Neuronal stem cell (in vitro differentiated cells): ENCODE data around the gene NAT9.
A peak's percentile ranks its signal among the peaks of the same experiment; 100 is the strongest.

Experiments used
- DNase-seq: peaks from one replicate; pipeline ENCODE4 v3.0.0-alpha.2; 2013; ENCODE audit warnings: low spot score
- H2AFZ ChIP-seq: one replicate; pipeline ENCODE4 v1.6.1; 2013; ENCODE audit warnings: mild to moderate bottlenecking, low read length, inconsistent platforms
- H2AK5ac ChIP-seq: 2 replicates; pipeline ENCODE4 v1.6.1; 2013; ENCODE audit warnings: low read depth, mild to moderate bottlenecking, inconsistent platforms, low read length, moderate library complexity, mixed read lengths
- H2BK120ac ChIP-seq: 2 replicates; pipeline ENCODE4 v1.6.1; 2013; ENCODE audit warnings: low read depth, mild to moderate bottlenecking, inconsistent platforms, low read length, moderate library complexity, mixed read lengths
- H2BK12ac ChIP-seq: one replicate; pipeline ENCODE4 v1.6.1; 2013; ENCODE audit warnings: low read length, inconsistent platforms
- H2BK15ac ChIP-seq: 2 replicates; pipeline ENCODE4 v1.6.1; 2013; ENCODE audit warnings: mild to moderate bottlenecking, low read length, inconsistent platforms, mixed read lengths
- H2BK5ac ChIP-seq: one replicate; pipeline ENCODE4 v1.6.1; 2013; ENCODE audit warnings: inconsistent platforms, mild to moderate bottlenecking, low read length, moderate library complexity
- H3K14ac ChIP-seq: one replicate; pipeline ENCODE4 v1.6.1; 2013; ENCODE audit warnings: low read length, inconsistent platforms
- H3K18ac ChIP-seq: 2 replicates; pipeline ENCODE4 v1.6.1; 2013; ENCODE audit warnings: low read length, inconsistent platforms
- H3K23ac ChIP-seq: 2 replicates; pipeline ENCODE4 v1.6.1; 2013; ENCODE audit warnings: low read depth, mild to moderate bottlenecking, mixed read lengths, low read length, inconsistent platforms; ENCODE audit not compliant: poor library complexity
- H3K27ac ChIP-seq: replicated peaks from 3 replicates; pipeline ENCODE4 v1.5.1; 2013; ENCODE audit warnings: low read length, inconsistent platforms
- H3K27me3 ChIP-seq, 3 experiments: 2 replicates each; pipeline ENCODE4 v1.6.1; 2013; ENCODE audit warnings: low read length in 3 of 3, mild to moderate bottlenecking in 2 of 3, inconsistent platforms in 1 of 3, low read depth in 1 of 3, mixed read lengths in 1 of 3, moderate library complexity in 1 of 3; ENCODE audit not compliant: control insufficient read depth in 3 of 3, insufficient read depth in 3 of 3
- H3K36me3 ChIP-seq, 2 donors: replicated peaks in 1 of 2; 2 replicates each; pipeline ENCODE4 v1.6.1; 2013; ENCODE audit warnings: low read length in 2 of 2; ENCODE audit not compliant: control insufficient read depth in 2 of 2, insufficient read depth in 2 of 2
- H3K4ac ChIP-seq: 2 replicates; pipeline ENCODE4 v1.6.1; 2013; ENCODE audit warnings: inconsistent platforms, mild to moderate bottlenecking, low read length, moderate library complexity
- H3K4me1 ChIP-seq, 2 donors: 1 replicate in 1 of 2; 2 replicates in 1 of 2; pipeline ENCODE4 v1.6.1; 2013; ENCODE audit warnings: low read length in 2 of 2, low read depth in 1 of 2; ENCODE audit not compliant: control insufficient read depth in 2 of 2, insufficient read depth in 1 of 2
- H3K4me2 ChIP-seq: one replicate; pipeline ENCODE4 v1.6.1; 2013; ENCODE audit warnings: mild to moderate bottlenecking, low read length, inconsistent platforms; ENCODE audit not compliant: insufficient read depth, poor library complexity, severe bottlenecking
- H3K4me3 ChIP-seq, 2 donors: 2 replicates each; pipeline ENCODE4 v1.5.1; 2013; ENCODE audit warnings: low read length in 2 of 2, mild to moderate bottlenecking in 2 of 2, inconsistent platforms in 1 of 2, moderate library complexity in 1 of 2
- H3K79me1 ChIP-seq: one replicate; pipeline ENCODE4 v1.6.1; 2013; ENCODE audit warnings: low read depth, mild to moderate bottlenecking, inconsistent platforms, low read length, moderate library complexity
- H3K9ac ChIP-seq: one replicate; pipeline ENCODE4 v1.6.1; 2013; ENCODE audit warnings: mild to moderate bottlenecking, low read depth, low read length, inconsistent platforms; ENCODE audit not compliant: poor library complexity
- H3K9me3 ChIP-seq, 2 donors: replicated peaks in 1 of 2; 2 replicates each; pipeline versions ENCODE3 to v1.6.1; 2013; ENCODE audit warnings: low read length in 2 of 2, mild to moderate bottlenecking in 2 of 2, inconsistent platforms in 1 of 2, low read depth in 1 of 2, mixed read lengths in 1 of 2, moderate library complexity in 1 of 2; ENCODE audit not compliant: control insufficient read depth in 2 of 2, insufficient read depth in 1 of 2
- H4K8ac ChIP-seq: one replicate; pipeline ENCODE4 v1.6.1; 2013; ENCODE audit warnings: low read depth, mild to moderate bottlenecking, inconsistent platforms, low read length, moderate library complexity
- H4K91ac ChIP-seq: one replicate; pipeline ENCODE4 v1.6.1; 2013; ENCODE audit warnings: low read length, low read depth, mild to moderate bottlenecking, inconsistent platforms; ENCODE audit not compliant: poor library complexity
- whole genome bisulfite sequencing, 2 donors: extraction: QIAGEN DNeasy Blood & Tissue Kit; methylation state at CpG; one replicate each; pipeline ENCODE4 v1.1.7; 2013; ENCODE audit warnings: missing lambda C conversion rate in 2 of 2, mixed read lengths in 1 of 2; ENCODE audit not compliant: insufficient read length in 2 of 2, insufficient replicate concordance in 1 of 2; ENCODE audit errors: extremely low coverage in 2 of 2; 5-methylcytosine and 5-hydroxymethylcytosine counted together

The NAT9 gene

DNA sequence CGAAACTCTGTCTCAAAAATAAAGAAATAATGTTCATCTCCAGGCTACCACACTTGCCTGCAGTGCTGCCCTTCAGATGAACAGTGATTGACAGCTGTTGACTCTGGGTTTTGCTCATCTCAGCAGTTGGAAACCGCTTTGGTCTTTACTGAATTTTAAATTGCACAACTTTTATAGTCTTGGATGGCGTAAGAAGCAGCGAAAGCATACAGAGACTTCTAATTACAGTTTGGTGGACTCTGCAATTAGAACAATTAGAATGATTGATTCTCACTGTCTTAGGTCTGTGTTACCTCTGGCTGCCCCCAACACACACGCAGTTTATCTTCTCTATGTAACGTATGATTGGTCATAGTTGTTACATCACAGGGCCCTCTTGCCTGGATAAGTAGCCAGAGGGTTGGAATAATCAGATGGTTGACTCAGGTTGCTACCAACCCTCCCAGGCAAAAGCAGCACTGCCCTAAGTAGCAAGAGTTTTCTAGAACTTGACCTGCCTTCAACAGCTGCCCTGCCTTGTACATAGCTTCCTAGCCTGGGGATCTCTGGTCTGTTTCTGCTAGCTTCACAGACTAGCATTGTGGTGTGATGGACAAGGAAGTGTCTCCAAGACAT is 1.9 kb upstream of the NAT9 start:
- H3K27ac ChIP-seq: no peak overlapping the region

GRCh38 chr17:74776990-74777389 is 845 bp upstream of the NAT9 start:
- Histone ChIP-seq H3K9ac (no peak overlapping the region), H3K4me2 (peak overlapping the region; percentile 64), H3K4me3 (peak overlapping the region; percentile 87 to 92), H3K23ac (no peak overlapping the region), H4K8ac (no peak overlapping the region), H2AFZ (no peak overlapping the region), H3K27ac (no peak overlapping the region), H3K4me1 (peaks cover 8 to 17% of the 10 kb centered on the region in 2 donors), H3K27me3 (no peaks in the 10 kb centered on the region), H3K36me3 (peaks cover 26 to 39% of the 10 kb centered on the region in 2 donors), H3K14ac (no peak overlapping the region), H3K4ac (no peak overlapping the region), H2BK15ac (no peak overlapping the region), H4K91ac (no peak overlapping the region), H2BK120ac (peak overlapping the region; percentile 90), H2AK5ac (peak overlapping the region; percentile 76), H3K9me3 (peaks cover 0 to 2% of the 10 kb centered on the region in 2 donors), H2BK12ac (no peak overlapping the region), H3K79me1 (peaks cover 9% of the 10 kb centered on the region), H2BK5ac (peak overlapping the region; percentile 49), H3K18ac (no peak overlapping the region)
- no peak for DNase-seq
- no CpG with 5 or more reads among the region's 10 CpGs for WGBS, 2 donors

More for the DNA sequence above, 1.9 kb upstream of the NAT9 start:
- Histone ChIP-seq H3K27me3 (no peaks in the 10 kb centered on the region), H2AFZ (no peak overlapping the region), H3K23ac (no peak overlapping the region), H3K4ac (no peak overlapping the region), H3K79me1 (peaks cover 7% of the 10 kb centered on the region), H3K36me3 (peaks cover 16 to 35% of the 10 kb centered on the region in 2 donors), H2BK12ac (no peak overlapping the region), H2BK5ac (no peak overlapping the region), H4K91ac (no peak overlapping the region), H2BK120ac (no peak overlapping the region), H2BK15ac (no peak overlapping the region), H3K9ac (no peak overlapping the region), H3K18ac (no peak overlapping the region), H3K9me3 (peaks cover 0 to 2% of the 10 kb centered on the region in 2 donors), H4K8ac (no peak overlapping the region), H3K4me2 (no peak overlapping the region), H3K4me3 (peak overlapping the region in 1 of 2 donors; percentile 12), H3K4me1 (peaks cover 8 to 17% of the 10 kb centered on the region in 2 donors), H2AK5ac (no peak overlapping the region), H3K14ac (no peak overlapping the region)
- DNase-seq: no peak
- no CpG with 5 or more reads among the region's 6 CpGs for WGBS, 2 donors

GRCh38 chr17:74775409-74776043 is 619 bp downstream of the NAT9 start:
- Histone ChIP-seq H3K4ac (no peak overlapping the region), H3K27me3 (no peaks in the 10 kb centered on the region), H3K23ac (no peak overlapping the region), H3K79me1 (peaks cover 9% of the 10 kb centered on the region), H3K9ac (peak overlapping the region; percentile 89), H3K4me1 (peaks cover 8 to 17% of the 10 kb centered on the region in 2 donors), H4K8ac (no peak overlapping the region), H3K18ac (peak overlapping the region; percentile 69), H2BK5ac (peak overlapping the region; percentile 42), H2BK120ac (no peak overlapping the region), H3K14ac (no peak overlapping the region), H2AFZ (peak overlapping the region; percentile 90), H3K9me3 (peaks cover 0 to 2% of the 10 kb centered on the region in 2 donors), H2BK15ac (no peak overlapping the region), H2AK5ac (peak overlapping the region; percentile 77), H2BK12ac (no peak overlapping the region), H3K4me2 (peak overlapping the region; percentile 91), H4K91ac (no peak overlapping the region), H3K27ac (peak overlapping the region; percentile 85), H3K36me3 (peaks cover 34 to 54% of the 10 kb centered on the region in 2 donors), H3K4me3 (peak overlapping the region; percentile 92)
- DNase-seq: no peak
- WGBS, 2 donors: no CpG with 5 or more reads among the region's 12 CpGs

GRCh38 chr17:74773871-74774286 is 2.3 kb downstream of the NAT9 start:
- H3K4me2 ChIP-seq: no peak overlapping the region
- H3K9ac ChIP-seq: no peak overlapping the region
- H2BK12ac ChIP-seq: no peak overlapping the region
- no peak overlapping the region for H3K27ac ChIP-seq
- no peaks in the 10 kb centered on the region for H3K27me3 ChIP-seq
- no peak overlapping the region for H4K91ac ChIP-seq
- no peak overlapping the region for H2BK15ac ChIP-seq
- no peak overlapping the region for H4K8ac ChIP-seq
- H3K79me1 ChIP-seq: peaks cover 9% of the 10 kb centered on the region
- H3K4ac ChIP-seq: no peak overlapping the region
- DNase-seq: no peak
- no peak overlapping the region for H2AK5ac ChIP-seq
- H3K23ac ChIP-seq: no peak overlapping the region
- no CpG with 5 or more reads among the region's 6 CpGs for WGBS, 2 donors
- no peak overlapping the region for H2BK120ac ChIP-seq
- H2AFZ ChIP-seq: no peak overlapping the region
- no peak overlapping the region for H3K14ac ChIP-seq
- peaks cover 30 to 59% of the 10 kb centered on the region in 2 donors for H3K36me3 ChIP-seq
- no peak overlapping the region for H3K18ac ChIP-seq
- peaks cover 8 to 17% of the 10 kb centered on the region in 2 donors for H3K4me1 ChIP-seq
- H3K4me3 ChIP-seq: no peak overlapping the region
- peaks cover 0 to 2% of the 10 kb centered on the region in 2 donors for H3K9me3 ChIP-seq
- no peak overlapping the region for H2BK5ac ChIP-seq
